Fibroblast of lung (primary cell): ENCODE data around the gene ACTR2.

Source experiments
- EZH2 ChIP-seq: IDR thresholded peaks from 2 replicates; pipeline ENCODE4 v1.5.1; 2012; ENCODE audit warnings: low read length, control low read depth, mild to moderate bottlenecking; ENCODE audit errors: missing control alignments
- TF ChIP-seq, protein P1 (sequence below), 2 donors: IDR thresholded peaks in 1 of 2; conservative IDR thresholded peaks in 1 of 2; 1 replicate in 1 of 2; 2 replicates in 1 of 2; pipeline ENCODE4 v1.5.1; 2011 to 2012; ENCODE audit warnings: low read length in 2 of 2, control low read depth in 1 of 2, inconsistent platforms in 1 of 2, low read depth in 1 of 2, mild to moderate bottlenecking in 1 of 2

DNA sequence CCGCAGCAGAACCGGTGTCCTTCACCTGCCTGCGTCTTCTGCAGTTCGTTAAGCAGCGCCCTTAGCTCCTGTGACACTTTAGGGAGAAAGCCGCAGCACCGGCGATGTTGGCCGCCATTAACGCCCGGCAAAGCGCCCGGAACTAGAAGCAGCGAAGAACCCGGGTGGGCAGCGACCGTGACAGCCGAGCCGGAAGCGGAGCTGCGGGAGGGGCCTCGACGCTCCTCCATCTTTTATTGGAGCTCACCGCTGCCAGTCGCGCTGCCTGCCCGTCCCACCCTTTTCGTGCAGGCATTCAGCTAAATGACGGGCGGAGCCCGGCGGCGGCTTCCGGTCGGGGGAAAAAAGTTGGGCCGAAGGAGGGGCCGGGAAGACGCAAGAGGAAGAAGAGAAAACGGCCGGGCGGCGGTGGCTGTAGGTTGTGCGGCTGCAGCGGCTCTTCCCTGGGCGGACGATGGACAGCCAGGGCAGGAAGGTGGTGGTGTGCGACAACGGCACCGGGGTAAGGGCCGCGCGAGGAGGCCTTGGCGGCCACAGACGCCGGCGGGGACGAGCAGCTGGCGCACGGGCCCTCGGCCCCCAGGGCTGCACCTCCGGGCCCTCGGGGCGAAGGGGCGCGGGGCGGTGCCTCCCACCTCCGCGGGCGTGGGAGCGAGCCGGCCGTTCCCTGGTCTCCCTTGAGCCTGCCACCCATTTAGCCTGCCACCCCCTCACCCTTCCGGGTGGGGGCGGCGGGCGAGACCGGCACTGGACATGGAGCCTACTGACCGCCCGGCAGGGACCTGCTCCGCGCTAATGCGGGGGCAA lies at the start of gene ACTR2:
- TF ChIP-seq, protein P1, sequence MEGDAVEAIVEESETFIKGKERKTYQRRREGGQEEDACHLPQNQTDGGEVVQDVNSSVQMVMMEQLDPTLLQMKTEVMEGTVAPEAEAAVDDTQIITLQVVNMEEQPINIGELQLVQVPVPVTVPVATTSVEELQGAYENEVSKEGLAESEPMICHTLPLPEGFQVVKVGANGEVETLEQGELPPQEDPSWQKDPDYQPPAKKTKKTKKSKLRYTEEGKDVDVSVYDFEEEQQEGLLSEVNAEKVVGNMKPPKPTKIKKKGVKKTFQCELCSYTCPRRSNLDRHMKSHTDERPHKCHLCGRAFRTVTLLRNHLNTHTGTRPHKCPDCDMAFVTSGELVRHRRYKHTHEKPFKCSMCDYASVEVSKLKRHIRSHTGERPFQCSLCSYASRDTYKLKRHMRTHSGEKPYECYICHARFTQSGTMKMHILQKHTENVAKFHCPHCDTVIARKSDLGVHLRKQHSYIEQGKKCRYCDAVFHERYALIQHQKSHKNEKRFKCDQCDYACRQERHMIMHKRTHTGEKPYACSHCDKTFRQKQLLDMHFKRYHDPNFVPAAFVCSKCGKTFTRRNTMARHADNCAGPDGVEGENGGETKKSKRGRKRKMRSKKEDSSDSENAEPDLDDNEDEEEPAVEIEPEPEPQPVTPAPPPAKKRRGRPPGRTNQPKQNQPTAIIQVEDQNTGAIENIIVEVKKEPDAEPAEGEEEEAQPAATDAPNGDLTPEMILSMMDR (conservative IDR thresholded peaks at IDR 0.05 in 1 of 2, IDR thresholded peaks at IDR 0.05 in 1 of 2; ENCODE audit: low read depth in 1 of 2, low read length in 2 of 2) = no peak
- TF ChIP-seq EZH2 = no peak
